ENCODE measurements around the gene PPP2R5C. TPM values are rescaled to one million over a fixed set of nuclear protein-coding genes. Genes with fewer than 3 reads are reported as not detected.
"Not testable (repeated sequence)": the region's sequence is repeated elsewhere in the genome, so short reads cannot be mapped to it uniquely, and the experiment has no call there.

The PPP2R5C gene
- total RNA-seq, 4 donors from 2014 or later: 143 to 171 (median 169) TPM

DNA sequence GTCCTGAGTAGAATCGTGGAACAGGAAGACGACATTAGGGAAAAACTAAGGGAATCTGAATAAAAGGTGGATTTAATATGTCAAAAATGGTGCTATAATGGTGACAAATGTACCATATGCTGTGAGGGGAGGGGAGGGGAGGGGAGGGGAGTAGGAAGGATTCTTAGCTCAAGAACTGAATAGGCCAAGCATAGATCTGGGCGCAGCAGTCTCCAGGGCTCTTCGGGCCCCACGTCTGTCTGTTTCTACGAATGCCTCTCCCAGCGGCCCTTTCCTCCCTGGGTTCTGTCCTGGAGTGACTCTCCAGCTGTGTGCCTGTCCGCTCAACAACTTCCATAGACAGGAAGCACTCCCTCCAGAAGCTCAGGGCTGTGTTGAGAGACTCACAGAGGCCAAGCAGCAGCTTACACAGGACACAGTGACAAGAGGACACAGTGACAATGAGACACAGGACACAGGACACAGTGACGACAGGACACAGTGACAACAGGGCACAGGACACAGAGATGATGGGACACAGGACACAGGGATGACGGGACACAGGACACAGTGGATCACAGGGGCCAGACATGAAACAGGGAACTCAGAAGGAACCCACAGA, 42.4 kb upstream of the PPP2R5C start:
- Histone ChIP-seq H3K27ac (no peak overlapping the region), H3K4me1 (no peaks in the 10 kb centered on the region), H3K27me3 (no peaks in the 10 kb centered on the region), H3K9me3 (no peaks in the 10 kb centered on the region), H3K4me3 (no peak overlapping the region), H3K36me3 (no peaks in the 10 kb centered on the region)
- intact Hi-C loops (cut with DNase I; ENCODE audit: low total_unique reads): no loop called here
- DNase-seq: no peak
- TF ChIP-seq, protein P1, sequence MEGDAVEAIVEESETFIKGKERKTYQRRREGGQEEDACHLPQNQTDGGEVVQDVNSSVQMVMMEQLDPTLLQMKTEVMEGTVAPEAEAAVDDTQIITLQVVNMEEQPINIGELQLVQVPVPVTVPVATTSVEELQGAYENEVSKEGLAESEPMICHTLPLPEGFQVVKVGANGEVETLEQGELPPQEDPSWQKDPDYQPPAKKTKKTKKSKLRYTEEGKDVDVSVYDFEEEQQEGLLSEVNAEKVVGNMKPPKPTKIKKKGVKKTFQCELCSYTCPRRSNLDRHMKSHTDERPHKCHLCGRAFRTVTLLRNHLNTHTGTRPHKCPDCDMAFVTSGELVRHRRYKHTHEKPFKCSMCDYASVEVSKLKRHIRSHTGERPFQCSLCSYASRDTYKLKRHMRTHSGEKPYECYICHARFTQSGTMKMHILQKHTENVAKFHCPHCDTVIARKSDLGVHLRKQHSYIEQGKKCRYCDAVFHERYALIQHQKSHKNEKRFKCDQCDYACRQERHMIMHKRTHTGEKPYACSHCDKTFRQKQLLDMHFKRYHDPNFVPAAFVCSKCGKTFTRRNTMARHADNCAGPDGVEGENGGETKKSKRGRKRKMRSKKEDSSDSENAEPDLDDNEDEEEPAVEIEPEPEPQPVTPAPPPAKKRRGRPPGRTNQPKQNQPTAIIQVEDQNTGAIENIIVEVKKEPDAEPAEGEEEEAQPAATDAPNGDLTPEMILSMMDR (IDR thresholded peaks at IDR 0.05): no peak
- no peak for TF ChIP-seq POLR2A (IDR thresholded peaks at IDR 0.05)

DNA sequence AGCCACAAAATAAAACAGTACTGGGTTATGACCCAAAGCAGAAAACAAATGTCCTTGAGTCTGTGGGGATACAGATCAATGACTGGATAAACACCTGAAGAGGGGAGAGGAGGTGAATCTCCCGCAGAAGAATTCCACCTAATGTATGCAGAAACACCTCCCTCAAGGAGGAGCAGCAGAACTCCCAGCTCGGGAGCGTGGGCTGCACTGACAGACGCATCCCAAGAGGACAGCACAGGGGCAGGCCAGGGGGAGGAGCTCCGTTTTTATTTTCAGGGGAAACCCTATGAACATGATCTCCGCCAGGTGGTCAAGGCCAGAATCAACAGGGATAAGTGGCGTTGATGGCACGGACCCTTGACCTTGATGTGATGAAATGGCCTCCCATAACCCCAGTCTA, 41.8 kb upstream of the PPP2R5C start:
- no peaks in the 10 kb centered on the region for H3K36me3 ChIP-seq
- DNase-seq: no peak
- no peaks in the 10 kb centered on the region for H3K27me3 ChIP-seq
- no peak overlapping the region for H3K27ac ChIP-seq
- no peaks in the 10 kb centered on the region for H3K4me1 ChIP-seq
- no peaks in the 10 kb centered on the region for H3K9me3 ChIP-seq
- H3K4me3 ChIP-seq: no peak overlapping the region
- TF ChIP-seq POLR2A (IDR thresholded peaks at IDR 0.05): no peak
- TF ChIP-seq, protein P1 (IDR thresholded peaks at IDR 0.05): no peak
- intact Hi-C loops (cut with DNase I; ENCODE audit: low total_unique reads): no loop called here

DNA sequence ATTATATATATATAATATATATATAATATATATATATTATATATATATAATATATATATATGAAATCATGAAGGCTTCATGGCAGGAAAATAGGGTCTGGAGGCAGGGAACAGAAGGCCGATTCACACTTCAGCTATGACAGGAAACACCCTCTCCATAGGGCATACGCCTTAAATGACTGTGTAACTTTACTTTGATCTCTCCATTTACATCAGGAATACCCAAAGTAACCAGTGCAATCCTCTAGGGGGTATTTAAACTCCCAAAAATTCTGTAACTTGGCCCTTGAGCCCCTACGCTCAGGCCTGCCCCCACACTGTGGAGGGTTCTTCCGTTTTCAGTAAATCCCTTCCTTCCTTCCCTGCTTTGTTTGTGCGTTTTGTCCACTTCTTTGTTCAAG, 40.4 kb upstream of the PPP2R5C start:
- no peak for DNase-seq
- Histone ChIP-seq H3K9me3 (no peaks in the 10 kb centered on the region), H3K36me3 (no peaks in the 10 kb centered on the region), H3K27me3 (no peaks in the 10 kb centered on the region), H3K4me3 (no peak overlapping the region), H3K27ac (peak overlapping the region in 1 of 2 donors; percentile 68), H3K4me1 (no peaks in the 10 kb centered on the region)
- TF ChIP-seq, protein P1 (IDR thresholded peaks at IDR 0.05): no peak
- TF ChIP-seq POLR2A (IDR thresholded peaks at IDR 0.05): no peak
- intact Hi-C loops (cut with DNase I; ENCODE audit: low total_unique reads): no loop called here

DNA sequence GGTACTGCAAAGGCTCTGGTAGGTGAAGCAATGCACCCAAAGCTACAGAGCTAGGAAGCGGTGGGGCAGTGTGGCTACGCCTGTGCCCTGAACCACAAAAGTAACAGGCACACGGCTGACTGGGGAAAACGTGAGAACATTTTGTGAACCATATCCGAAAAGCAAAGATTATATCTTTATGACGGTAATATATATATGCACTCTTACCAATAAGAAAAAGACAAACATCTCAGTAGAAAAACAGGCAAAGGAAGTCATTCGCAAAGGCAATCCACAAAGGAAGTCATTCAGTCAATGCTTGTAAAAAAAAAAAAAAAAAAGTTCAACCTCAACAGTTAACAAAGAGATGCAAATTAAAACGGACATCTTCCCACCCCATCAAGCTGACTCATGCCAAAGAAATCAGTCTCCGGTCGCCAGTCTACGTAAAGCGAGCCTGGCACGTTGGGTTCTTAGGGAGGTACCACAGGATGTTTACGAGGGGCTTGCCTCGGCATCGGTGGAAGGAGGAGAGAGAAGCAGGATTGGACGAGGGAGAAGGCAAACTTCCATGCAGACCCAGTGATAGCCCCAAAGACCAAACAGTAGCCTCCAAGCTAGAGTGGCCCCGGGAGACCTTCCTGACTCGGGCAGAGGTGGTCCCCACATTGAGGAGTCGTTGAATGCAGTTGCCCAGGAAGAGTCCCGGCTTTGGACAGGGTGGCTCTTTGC, 39.4 kb upstream of the PPP2R5C start:
- Histone ChIP-seq H3K27me3 (no peaks in the 10 kb centered on the region), H3K36me3 (no peaks in the 10 kb centered on the region), H3K4me1 (no peaks in the 10 kb centered on the region), H3K9me3 (no peaks in the 10 kb centered on the region), H3K4me3 (no peak overlapping the region), H3K27ac (peak overlapping the region; percentile 34 to 68)
- peak in 1 of 2 donors; percentile 55 for DNase-seq
- peak in 1 of 2 donors; percentile 24 for TF ChIP-seq POLR2A (IDR thresholded peaks at IDR 0.05)
- TF ChIP-seq, protein P1 (IDR thresholded peaks at IDR 0.05): no peak
- intact Hi-C loops (cut with DNase I; ENCODE audit: low total_unique reads): no loop called here

DNA sequence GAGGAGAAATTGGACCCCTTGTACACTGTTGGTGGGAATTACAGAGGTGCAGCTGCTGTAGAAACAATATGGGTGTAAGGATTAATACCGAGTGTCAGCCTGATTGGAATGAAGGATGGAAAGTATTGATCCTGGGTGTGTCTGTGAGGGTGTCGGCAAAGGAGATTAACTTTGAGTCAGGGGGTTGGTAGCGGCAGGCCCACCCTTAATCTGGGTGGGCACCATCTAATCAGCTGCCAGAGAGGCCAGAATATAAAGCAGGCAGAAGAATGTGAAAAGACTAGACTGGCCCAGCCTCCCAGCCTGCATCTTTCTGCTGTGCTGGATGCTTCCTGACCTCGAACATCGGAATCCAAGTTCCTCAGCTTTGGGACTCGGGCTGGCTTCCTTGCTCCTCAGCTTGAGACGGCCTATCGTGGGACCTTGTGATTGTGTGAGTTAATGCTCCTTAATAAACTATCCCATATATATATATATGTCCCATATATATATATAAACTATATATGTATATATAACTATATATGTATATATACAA, 38.4 kb upstream of the PPP2R5C start:
- intact Hi-C loops (cut with DNase I; ENCODE audit: low total_unique reads): no loop called here
- Histone ChIP-seq H3K4me1 (no peaks in the 10 kb centered on the region), H3K27ac (peak overlapping the region in 1 of 2 donors; percentile 68), H3K27me3 (no peaks in the 10 kb centered on the region), H3K36me3 (no peaks in the 10 kb centered on the region), H3K9me3 (no peaks in the 10 kb centered on the region), H3K4me3 (no peak overlapping the region)
- DNase-seq: no peak
- TF ChIP-seq, protein P1 (IDR thresholded peaks at IDR 0.05): no peak
- no peak for TF ChIP-seq POLR2A (IDR thresholded peaks at IDR 0.05)

DNA sequence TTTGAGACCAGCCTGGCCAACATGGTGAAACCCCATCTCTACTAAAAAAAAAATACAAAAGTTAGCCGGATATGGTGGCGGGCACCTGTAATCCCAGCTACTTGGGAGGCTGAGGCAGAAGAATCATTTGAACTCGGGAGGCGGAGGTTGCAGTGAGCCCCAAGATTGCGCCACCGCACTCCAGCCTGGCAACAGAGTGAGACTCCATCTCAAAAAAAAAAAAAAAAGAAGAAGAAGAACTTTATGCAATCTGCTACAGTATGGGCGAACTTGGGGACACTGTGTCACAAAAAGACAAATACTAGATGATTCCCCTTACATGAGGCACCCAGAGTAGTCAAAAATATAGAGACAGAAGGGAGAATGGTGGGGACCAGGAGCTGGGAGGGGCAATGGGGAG, 35.9 kb upstream of the PPP2R5C start:
- H3K36me3 ChIP-seq: not testable (repeated sequence)

More for the DNA sequence above, 35.9 kb upstream of the PPP2R5C start:
- H3K27me3 ChIP-seq; H3K4me1 ChIP-seq; intact Hi-C loops (cut with DNase I; ENCODE audit: low total_unique reads); H3K27ac ChIP-seq; DNase-seq; H3K4me3 ChIP-seq; H3K9me3 ChIP-seq: not testable (repeated sequence)

Data from uterus (tissue), 4 donors.